Activated CD4-positive, CD25-positive, alpha-beta regulatory T cell (primary cell): Measurements from ENCODE around the gene MAPKAPK5.
"Not testable (repeated sequence)": the region's sequence is repeated elsewhere in the genome, so short reads cannot be mapped to it uniquely, and the experiment has no call there.

Experiments used
- DNase-seq, 4 experiments: peaks; one replicate each; lab custom pipeline; 2025; lab: John Stamatoyannopoulos, UW

MAPKAPK5 gene

GRCh38 chr12:111841750-111842555 is at the start of gene MAPKAPK5:
MAPKAPK5 (plus strand) TSS chr12:111842228; CDS start chr12:111842734, 506 bp downstream.
- peak; percentile 94 to 97 (median 96) for DNase-seq

DNA sequence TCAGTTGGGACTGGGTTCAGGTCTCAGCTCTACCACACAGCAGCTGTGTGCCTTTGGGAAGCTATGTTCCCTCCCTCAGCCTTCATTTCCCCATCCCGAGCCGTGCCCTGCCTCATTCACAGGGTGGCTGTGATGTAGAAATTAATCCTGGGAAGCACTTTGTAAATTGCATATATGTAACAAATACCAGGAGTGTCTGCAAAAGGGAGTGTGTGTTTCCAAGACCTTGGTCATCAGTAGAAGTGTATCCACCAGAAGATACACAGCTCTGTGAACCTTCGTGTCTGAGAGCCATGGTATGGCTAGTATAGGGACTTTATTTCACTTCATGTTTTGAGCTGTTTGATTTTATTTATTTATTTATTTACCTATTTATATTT is 49.2 kb upstream of the MAPKAPK5 start:
- DNase-seq, result no peak

DNA sequence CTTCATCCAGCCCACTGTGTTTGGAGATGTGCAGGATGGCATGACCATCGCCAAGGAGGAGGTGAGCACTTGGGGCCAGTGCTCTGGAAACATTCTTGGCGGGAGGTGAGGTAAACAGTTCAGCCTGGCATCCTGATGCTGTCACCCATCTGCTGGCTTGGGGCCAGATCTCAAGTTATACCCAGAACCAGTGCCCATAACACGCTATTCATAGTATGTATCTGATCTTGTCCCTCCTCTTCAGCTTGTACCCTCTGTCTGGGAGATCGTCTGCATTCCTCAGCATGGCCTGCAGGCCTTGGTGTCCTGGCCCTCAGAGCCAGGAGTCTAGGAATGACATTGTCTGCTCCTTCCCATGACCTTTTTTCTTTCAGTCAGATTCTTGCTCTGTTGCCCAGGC is 43.8 kb upstream of the MAPKAPK5 start:
- DNase-seq, result no peak

- DNase-seq, result no peak
Observed at GRCh38 chr12:111799758-111800157, 42.3 kb upstream of the MAPKAPK5 start.

DNA sequence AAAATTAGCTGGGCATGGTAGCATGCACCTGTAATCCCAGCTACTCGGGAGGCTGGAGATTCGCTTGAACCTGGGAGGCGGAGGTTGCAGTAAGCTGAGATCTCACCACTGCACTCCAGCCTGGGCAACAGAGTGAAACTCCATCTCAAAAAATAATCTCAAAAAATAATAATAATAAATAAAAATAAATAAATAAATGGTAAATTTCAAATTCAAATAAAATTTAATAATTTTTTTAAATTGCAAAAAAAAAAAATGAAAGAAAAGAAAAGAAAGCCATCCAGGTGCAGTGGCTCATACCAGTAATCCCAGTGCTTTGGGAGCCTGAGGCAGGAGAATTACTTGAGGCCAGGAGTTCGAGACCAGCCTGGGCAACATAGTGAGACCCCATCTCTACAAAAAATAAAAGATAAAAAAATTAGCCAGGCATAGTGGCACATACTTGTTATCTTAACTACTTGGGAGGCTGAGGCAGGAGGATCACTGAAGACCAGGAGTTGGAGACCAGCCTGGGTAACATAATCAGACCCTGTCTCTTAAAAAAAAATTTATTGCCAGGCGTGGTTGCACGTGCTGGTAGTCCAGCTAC is 38.9 kb upstream of the MAPKAPK5 start:
- DNase-seq, result no peak

- DNase-seq, result no peak
Observed at GRCh38 chr12:111803851-111804250, 38.2 kb upstream of the MAPKAPK5 start.

- DNase-seq, result no peak
Observed at GRCh38 chr12:111806304-111806703, 35.7 kb upstream of the MAPKAPK5 start.

GRCh38 chr12:111807232-111807631 is 34.8 kb upstream of the MAPKAPK5 start:
- DNase-seq, result no peak

DNA sequence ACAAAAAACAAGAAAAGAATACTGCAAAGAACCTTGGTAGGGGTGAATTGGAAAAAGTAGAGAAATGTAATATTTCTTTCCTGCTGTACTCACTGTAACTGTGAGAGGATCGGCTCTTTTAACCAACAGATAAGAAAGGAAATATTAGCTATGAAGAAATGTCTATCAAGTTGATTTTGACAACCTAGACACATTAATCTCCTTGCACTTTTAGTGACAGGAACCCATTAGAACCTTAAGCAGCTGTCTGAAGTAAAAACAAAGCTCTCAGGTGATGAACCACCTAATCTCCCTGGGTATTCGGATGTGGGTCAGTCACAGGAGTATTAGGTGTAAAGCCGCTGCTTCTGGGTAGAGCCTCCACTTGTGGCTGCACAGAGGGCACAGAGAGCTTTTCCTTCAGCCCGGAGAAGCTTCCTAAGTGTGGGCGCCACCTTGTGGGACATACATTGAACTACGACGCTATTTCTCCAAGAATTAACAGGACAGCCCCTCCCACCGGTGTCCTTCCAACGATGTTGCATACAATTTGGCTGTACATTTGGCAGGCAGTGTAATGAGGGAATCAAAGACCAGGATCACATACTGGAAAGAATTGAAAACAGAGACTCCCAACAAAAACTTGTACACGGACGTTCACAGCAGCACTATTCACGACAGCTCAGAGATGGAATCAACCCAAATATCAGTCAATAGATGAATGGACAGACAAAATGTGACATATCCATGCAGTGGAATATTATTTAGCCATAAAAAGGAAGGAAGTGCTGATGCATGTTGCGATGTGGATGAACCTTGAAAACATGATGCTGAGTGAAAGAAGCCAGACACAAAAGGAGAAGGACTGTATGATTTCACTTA is 28.9 kb upstream of the MAPKAPK5 start:
- DNase-seq, result peak; percentile 8 to 32 (median 24)

DNA sequence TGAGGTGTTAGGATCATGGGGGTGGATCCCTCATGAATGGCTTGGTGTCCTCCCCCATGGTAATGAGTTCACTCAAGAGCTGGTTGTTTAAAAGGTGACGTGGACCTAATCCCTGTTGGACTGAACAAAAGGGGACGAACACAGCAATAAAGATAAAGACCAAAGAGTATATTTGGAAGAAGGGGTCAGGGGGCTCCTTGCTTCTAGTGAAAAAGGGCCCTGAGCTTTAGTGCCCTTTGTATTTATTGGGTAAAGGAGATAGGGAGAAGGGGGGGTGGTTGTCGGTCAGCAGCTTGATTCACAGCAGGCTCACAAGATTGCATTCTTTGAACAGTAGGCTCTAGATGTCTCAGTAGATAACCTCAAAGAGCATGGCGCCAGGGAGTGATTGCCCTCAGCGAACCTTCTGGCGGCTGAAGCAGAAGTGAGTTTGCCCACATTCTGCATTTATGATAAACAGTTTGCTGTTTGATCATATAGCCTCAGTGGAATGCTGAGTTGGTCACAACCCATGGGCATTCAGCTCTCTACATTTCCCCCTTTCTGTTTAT is 25.9 kb upstream of the MAPKAPK5 start:
- no peak for DNase-seq

DNA sequence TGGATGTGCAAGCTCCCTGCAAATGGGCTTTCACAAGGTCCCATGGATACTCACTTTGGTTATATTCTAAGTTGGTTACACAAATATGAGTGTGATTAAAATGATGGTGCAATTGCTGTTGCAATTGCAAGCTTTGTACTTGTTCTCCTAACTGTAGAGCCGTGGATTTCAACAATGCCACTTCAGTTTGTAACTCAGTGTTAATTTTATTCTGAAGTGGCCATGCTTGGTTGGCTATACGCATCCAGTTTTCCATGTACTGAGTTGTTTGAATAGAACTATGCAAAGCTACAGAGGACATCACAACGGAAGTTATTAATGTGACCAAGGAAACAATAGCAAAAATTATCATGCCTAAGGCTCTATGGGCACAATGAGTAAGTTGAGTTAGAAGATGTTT is 25.1 kb upstream of the MAPKAPK5 start:
- not testable (repeated sequence) for DNase-seq

- DNase-seq, result no peak
Observed at GRCh38 chr12:111818340-111818739, 23.7 kb upstream of the MAPKAPK5 start.

GRCh38 chr12:111819191-111820158 is 22.6 kb upstream of the MAPKAPK5 start:
- no peak for DNase-seq

- DNase-seq, result not testable (repeated sequence)
Observed at GRCh38 chr12:111820828-111821227, 21.2 kb upstream of the MAPKAPK5 start.

GRCh38 chr12:111822886-111823285 is 19.1 kb upstream of the MAPKAPK5 start:
- DNase-seq, result no peak

GRCh38 chr12:111823891-111824290 is 18.1 kb upstream of the MAPKAPK5 start:
- no peak for DNase-seq

DNA sequence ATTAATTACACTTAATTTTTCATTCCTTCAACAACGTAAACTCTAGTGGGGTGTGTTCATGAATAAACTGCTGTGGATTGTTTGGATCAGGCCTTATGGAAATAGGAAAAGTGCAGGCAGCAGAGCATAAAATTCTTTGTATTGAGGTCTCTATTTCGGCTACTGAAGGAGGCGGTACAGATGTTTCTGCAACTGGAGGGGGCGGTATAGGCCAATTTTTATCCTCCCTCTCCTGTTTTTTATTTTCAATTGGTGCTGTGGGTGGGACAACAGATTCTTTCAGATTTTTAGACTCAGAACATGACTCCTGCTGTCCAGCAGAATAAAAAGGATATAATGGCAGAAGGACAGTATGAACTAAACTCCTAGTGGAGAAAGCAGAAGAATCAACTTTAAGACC is 17.7 kb upstream of the MAPKAPK5 start:
- not testable (repeated sequence) for DNase-seq

DNA sequence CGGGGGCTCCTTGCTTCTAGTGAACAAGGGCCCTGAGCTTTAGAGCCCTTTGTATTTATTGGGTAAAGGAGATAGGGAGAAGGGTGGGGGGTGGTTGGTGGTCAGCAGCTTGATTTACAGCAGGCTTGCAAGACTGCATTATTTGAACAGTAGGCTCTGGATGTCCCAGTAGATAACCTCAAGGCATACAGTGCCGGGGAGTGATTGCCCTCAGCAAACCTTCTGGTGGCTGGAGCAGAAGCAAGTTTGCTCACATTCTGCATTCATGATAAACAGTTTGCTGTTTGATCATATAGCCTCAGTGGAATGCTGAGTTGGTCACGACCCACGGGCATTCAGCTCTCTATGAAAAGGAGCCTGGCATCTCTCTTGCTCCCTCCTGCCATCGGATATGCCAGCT is 16.5 kb upstream of the MAPKAPK5 start:
- no peak for DNase-seq

- DNase-seq, result no peak
Observed at GRCh38 chr12:111826316-111826715, 15.7 kb upstream of the MAPKAPK5 start.

- DNase-seq, result no peak
Observed at GRCh38 chr12:111826992-111827391, 15.0 kb upstream of the MAPKAPK5 start.

GRCh38 chr12:111827907-111828306 is 14.1 kb upstream of the MAPKAPK5 start:
- DNase-seq, result no peak
